Omental fat pad (tissue), 4 donors: Measurements from ENCODE around the gene YRDC. TPM values are rescaled to one million over a fixed set of nuclear protein-coding genes. Genes with fewer than 3 reads are reported as not detected.

Experiments used
- ATAC-seq: fragments of 150-250 bp; one replicate; pipeline ENCODE4 v1.9.1; 2016; ENCODE audit warnings: mild to moderate bottlenecking, moderate library complexity; ENCODE audit not compliant: low FRiP score
- DNase-seq: peaks from one replicate; pipeline ENCODE4 v3.0.0-alpha.2; 2019; ENCODE audit warnings: low spot score
- CTCF ChIP-seq, 3 donors: fragments of 450-650 bp; IDR thresholded peaks; one replicate each; pipeline ENCODE4 v1.5.1; 2016 to 2017; ENCODE audit warnings: antibody characterized with exemption in 3 of 3, mild to moderate bottlenecking in 3 of 3, moderate library complexity in 2 of 3
- total RNA-seq, 4 donors: library from RNA; depleted of rRNA; stranded (reverse); fragments of >200 nt; gene quantifications; one replicate each; pipeline ENCODE4 v1.1.0, GENCODE V29; 2016

YRDC gene
- total RNA-seq, 4 donors from 2014 or later, result 14.7 to 28.6 (median 16.0) TPM

GRCh38 chr1:37822906-37823815 is 15.2 kb upstream of the YRDC start:
- DNase-seq (no peak), ATAC-seq (no peak)

GRCh38 chr1:37821481-37821880 is 13.5 kb upstream of the YRDC start:
- no peak for TF ChIP-seq CTCF (IDR thresholded peaks at IDR 0.05)
- no peak for DNase-seq
- ATAC-seq, result no peak

More at GRCh38 chr1:37822906-37823815, 15.2 kb upstream of the YRDC start:
- no peak for TF ChIP-seq CTCF (IDR thresholded peaks at IDR 0.05)

- no peak for ATAC-seq
- no peak for DNase-seq
- TF ChIP-seq CTCF (IDR thresholded peaks at IDR 0.05), result no peak
Observed at GRCh38 chr1:37817481-37817880, 9.5 kb upstream of the YRDC start.

GRCh38 chr1:37814252-37814651 is 6.2 kb upstream of the YRDC start:
- DNase-seq (no peak), ATAC-seq (no peak)
- TF ChIP-seq CTCF (IDR thresholded peaks at IDR 0.05), result no peak

GRCh38 chr1:37813529-37814145 is 5.6 kb upstream of the YRDC start:
- DNase-seq, result no peak
- no peak for ATAC-seq
- no peak for TF ChIP-seq CTCF (IDR thresholded peaks at IDR 0.05)

- DNase-seq (no peak), ATAC-seq (no peak)
- peak in 1 of 3 donors; percentile 22 for TF ChIP-seq CTCF (IDR thresholded peaks at IDR 0.05)
Observed at GRCh38 chr1:37811027-37811655, 3.1 kb upstream of the YRDC start.
